Endothelial cell of umbilical vein (primary cell): ENCODE data around the gene ZBTB21. TPM values are rescaled to one million over a fixed set of nuclear protein-coding genes. Genes with fewer than 3 reads are reported as not detected.

Source experiments
- BruUV-seq: library from RNA; stranded (reverse); fragments of 400-500 nt; replicated peaks from 2 replicates; lab custom pipeline; 2021; lab: Mats Ljungman, UMichigan
- CTCF ChIA-PET: fragments of 300-600, 350-600 bp; sonication (Branson Sonifier 250); formaldehyde crosslinking; loops from one replicate; lab custom pipeline; 2021; ENCODE audit warnings: antibody characterized with exemption, inconsistent platforms; lab: Charles Lee
- POLR2A ChIA-PET: fragments of 300-600, 350-600 bp; sonication (Branson Sonifier 250); formaldehyde crosslinking; loops from one replicate; lab custom pipeline; 2021; ENCODE audit warnings: antibody characterized with exemption, inconsistent platforms; lab: Charles Lee
- DNase-seq: peaks from one replicate; pipeline ENCODE4 v3.0.0-alpha.2; 2011; ENCODE audit warnings: low read depth, low spot score
- FAIRE-seq: peaks from 2 replicates; lab custom pipeline; 2011; peaks lifted over from hg19 to GRCh38; lab: Jason Lieb, UNC
- H2AFZ ChIP-seq: 2 replicates; pipeline ENCODE4 v1.6.0; 2012; ENCODE audit warnings: low read depth, low read length, control low read depth, inconsistent platforms
- H3K27ac ChIP-seq: 2 replicates; pipeline ENCODE4 v1.5.1; 2011; ENCODE audit warnings: low read depth, mild to moderate bottlenecking, control low read depth, low read length, moderate library complexity; ENCODE audit not compliant: insufficient read depth
- H3K27me3 ChIP-seq, 2 experiments: 2 replicates each; pipeline versions ENCODE4 v1.6.0 to v1.6.1; 2011; ENCODE audit warnings: low read length in 2 of 2, mixed read lengths in 1 of 2; ENCODE audit not compliant: control insufficient read depth in 2 of 2, insufficient read depth in 2 of 2
- H3K36me3 ChIP-seq, 2 experiments: 2 replicates in 1 of 2; 3 replicates in 1 of 2; pipeline ENCODE4 v1.5.1; 2011; ENCODE audit warnings: low read length in 2 of 2, mild to moderate bottlenecking in 1 of 2, moderate library complexity in 1 of 2; ENCODE audit not compliant: control insufficient read depth in 2 of 2, insufficient read depth in 2 of 2; ENCODE audit errors: extremely low read depth in 1 of 2
- H3K4me1 ChIP-seq: 3 replicates; pipeline ENCODE4 v1.5.1; 2011; ENCODE audit warnings: mild to moderate bottlenecking, low read length; ENCODE audit not compliant: control insufficient read depth, insufficient read depth; ENCODE audit errors: extremely low read depth
- H3K4me2 ChIP-seq: 2 replicates; pipeline ENCODE4 v1.6.1; 2011; ENCODE audit warnings: low read length, control low read depth, mixed read lengths; ENCODE audit not compliant: insufficient read depth
- H3K4me3 ChIP-seq, 3 experiments: fragments of 200-600 bp in 1 of 3; sonication (generic), shearing (Covaris generic) in 1 of 3; replicated peaks in 1 of 3; 2 replicates each; pipeline ENCODE4 v1.5.1; 2011 to 2016; ENCODE audit warnings: control low read depth in 3 of 3, low read length in 3 of 3, mild to moderate bottlenecking in 2 of 3, inconsistent platforms in 1 of 3, low read depth in 1 of 3, moderate library complexity in 1 of 3; ENCODE audit not compliant: insufficient read depth in 1 of 3
- H3K79me2 ChIP-seq: 2 replicates; pipeline ENCODE4 v1.6.0; 2012; ENCODE audit warnings: low read length, inconsistent platforms; ENCODE audit not compliant: control insufficient read depth, insufficient read depth
- H3K9ac ChIP-seq: replicated peaks from 2 replicates; pipeline ENCODE3; 2011; ENCODE audit warnings: low read length, control low read depth; ENCODE audit not compliant: insufficient read depth; ENCODE audit errors: extremely low read depth
- H3K9me1 ChIP-seq: replicated peaks from 3 replicates; pipeline ENCODE4 v1.6.0; 2011; ENCODE audit warnings: mild to moderate bottlenecking, low read length; ENCODE audit not compliant: control insufficient read depth, insufficient read depth; ENCODE audit errors: extremely low read depth
- H3K9me3 ChIP-seq: replicated peaks from 2 replicates; pipeline ENCODE4 v1.5.1; 2012; ENCODE audit warnings: low read length, inconsistent platforms; ENCODE audit not compliant: control insufficient read depth, insufficient read depth
- H4K20me1 ChIP-seq: replicated peaks from 2 replicates; pipeline ENCODE3; 2011; ENCODE audit warnings: mild to moderate bottlenecking, low read length; ENCODE audit not compliant: control insufficient read depth, insufficient read depth; ENCODE audit errors: extremely low read depth
- EZH2 ChIP-seq: IDR thresholded peaks from 2 replicates; pipeline ENCODE4 v1.6.1; 2012; ENCODE audit warnings: borderline replicate concordance, low read depth, mild to moderate bottlenecking, moderate library complexity, low read length, inconsistent platforms; ENCODE audit not compliant: severe bottlenecking
- FOS ChIP-seq: IDR thresholded peaks from 2 replicates; pipeline ENCODE4 v1.6.1; 2011; ENCODE audit warnings: mild to moderate bottlenecking, low read length, moderate library complexity, borderline replicate concordance; ENCODE audit not compliant: insufficient read depth
- GATA2 ChIP-seq: IDR thresholded peaks from 2 replicates; pipeline ENCODE4 v1.7.0; 2011; ENCODE audit warnings: low read depth, mild to moderate bottlenecking, moderate library complexity, mixed read lengths, low read length; ENCODE audit not compliant: insufficient read length, insufficient read depth
- JUN ChIP-seq: IDR thresholded peaks from 2 replicates; pipeline ENCODE4 v1.6.1; 2011; ENCODE audit warnings: borderline replicate concordance, low read depth; ENCODE audit not compliant: insufficient read length, insufficient read depth
- MYC ChIP-seq: IDR thresholded peaks from one replicate; pipeline ENCODE4 v1.6.1; 2011; ENCODE audit warnings: mild to moderate bottlenecking, low read depth, low read length
- POLR2A ChIP-seq: IDR thresholded peaks from 2 replicates; pipeline ENCODE4 v1.6.1; 2012; ENCODE audit warnings: low read depth, mild to moderate bottlenecking, control low read depth, low read length
- POLR2AphosphoS5 ChIP-seq: IDR thresholded peaks from 2 replicates; pipeline ENCODE4 v1.6.1; 2012; ENCODE audit warnings: low read depth, mild to moderate bottlenecking, control low read depth, low read length, moderate library complexity; ENCODE audit not compliant: insufficient read depth
- dilution Hi-C: fragments of 300-500 bp; cut with MboI; formaldehyde crosslinking; loops from one replicate; pipeline ENCODE4 v1.15.0; 2019; ENCODE audit warnings: low sequenced_read_pairs; ENCODE audit not compliant: extremely low pct_ligation_motif_present
- intact Hi-C: fragments of 100-400 bp; cut with micrococcal nuclease; formaldehyde crosslinking; loops from one replicate; pipeline ENCODE4 v1.10.0; 2022
- polyA plus RNA-seq, 4 experiments: library from polyadenylated mRNA; depleted of rRNA in 3 of 4; stranded (reverse) in 3 of 4; unstranded in 1 of 4; fragments of >200 nt; gene quantifications; 2 replicates each; pipeline versions ENCODE4 v1.2.1 to v1.2.3, GENCODE V29; 2011 to 2012; ENCODE audit warnings: missing spikeins in 1 of 4
- total RNA-seq: library from RNA; stranded (reverse); gene quantifications from 2 replicates; pipeline ENCODE4 v1.2.3, GENCODE V29; 2021
- TF ChIP-seq, protein P1 (sequence below): IDR thresholded peaks from 2 replicates; pipeline ENCODE4 v1.6.1; 2011; ENCODE audit not compliant: insufficient read depth, insufficient read length
- TF ChIP-seq, protein P2 (sequence below), 2 donors: IDR thresholded peaks; 1 replicate in 1 of 2; 2 replicates in 1 of 2; pipeline ENCODE4 v1.5.1; 2011; ENCODE audit warnings: low read length in 2 of 2, mild to moderate bottlenecking in 2 of 2, moderate library complexity in 2 of 2, control low read depth in 1 of 2, inconsistent platforms in 1 of 2, low read depth in 1 of 2; ENCODE audit not compliant: insufficient read depth in 1 of 2; ENCODE audit errors: extremely low read depth in 1 of 2

The ZBTB21 gene
- total and polyA plus RNA-seq, 2 donors (not counting 3 experiments of a cell fraction or from before 2014, with no cell fraction given) = 2.8 to 12.4 TPM

DNA sequence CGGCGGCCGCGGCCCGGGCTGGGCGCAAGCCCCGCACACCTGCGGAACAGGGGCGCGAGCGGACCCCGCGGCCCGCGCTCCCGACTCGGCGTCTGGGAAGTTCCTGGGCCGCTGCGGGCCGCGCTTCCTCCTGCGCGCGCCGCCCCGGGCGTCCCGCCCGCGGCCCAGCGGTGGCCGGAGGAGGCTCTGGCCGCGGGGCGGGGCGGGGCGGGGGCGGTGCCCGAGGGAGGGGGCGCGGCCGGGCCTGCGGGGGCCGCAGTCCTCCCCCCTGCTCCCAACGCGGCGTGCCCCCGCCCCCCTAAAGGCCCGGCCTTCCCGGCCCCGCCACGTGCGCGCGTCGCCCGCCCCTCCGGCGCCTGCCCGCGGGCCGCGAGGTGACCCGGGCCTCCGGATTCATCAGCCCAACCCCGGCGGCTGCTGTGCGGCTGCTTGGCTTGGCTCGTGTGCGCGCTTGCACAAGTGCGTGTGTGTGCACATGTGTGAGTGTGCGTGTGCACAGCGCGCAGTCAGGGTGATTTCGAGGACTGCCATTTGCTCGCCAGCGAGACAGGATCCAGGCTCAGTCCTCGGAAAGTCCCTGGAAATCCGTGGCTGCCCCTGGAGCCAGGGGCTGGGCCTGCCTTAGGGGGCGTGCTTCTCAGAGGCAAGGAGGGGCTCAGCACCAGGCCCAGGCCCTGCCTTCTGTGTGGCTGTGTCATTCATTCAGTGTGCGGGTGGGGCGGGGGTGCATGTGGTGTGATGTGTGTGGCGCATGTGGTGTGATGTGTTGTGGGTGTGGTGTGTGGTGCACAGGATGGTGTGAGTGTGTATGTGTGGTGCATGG is 56.1 kb downstream of the ZBTB21 start, which contains the start of gene C2CD2:
Gene C2CD2 (minus strand): TSS at position 188 of the 823 bp plus-strand sequence. CDS start 370 bp downstream, outside the sequence.
- H3K9ac ChIP-seq = peak within 1 kb of the TSS; percentile 81
- intact Hi-C loops = no loop called here

More for the DNA sequence above, 56.1 kb downstream of the ZBTB21 start, which contains the start of gene C2CD2:
- FAIRE-seq (peak; percentile 72), DNase-seq (peak; percentile 86)
- no TSS peak for BruUV-seq
- Histone ChIP-seq H3K27ac (peak within 1 kb of the TSS; percentile 64), H3K4me3 (peak within 1 kb of the TSS; percentile 36 to 74 (median 72)), H3K27me3 (no peaks in the 10 kb centered on the region), H3K36me3 (no peaks in the 10 kb centered on the region), H2AFZ (peak within 1 kb of the TSS; percentile 18), H3K4me2 (peak within 1 kb of the TSS; percentile 53), H3K4me1 (peaks cover 36% of the 10 kb centered on the region), H3K9me1 (no peaks in the 10 kb centered on the region), H3K9me3 (no peaks in the 10 kb centered on the region), H4K20me1 (no peaks in the 10 kb centered on the region), H3K79me2 (peaks cover 40% of the 10 kb centered on the region)
- TF ChIP-seq FOS = no peak
- TF ChIP-seq, protein P1, sequence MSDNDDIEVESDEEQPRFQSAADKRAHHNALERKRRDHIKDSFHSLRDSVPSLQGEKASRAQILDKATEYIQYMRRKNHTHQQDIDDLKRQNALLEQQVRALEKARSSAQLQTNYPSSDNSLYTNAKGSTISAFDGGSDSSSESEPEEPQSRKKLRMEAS = peak; percentile 67
- peak; percentile 49 for TF ChIP-seq POLR2AphosphoS5
- TF ChIP-seq JUN = no peak
- TF ChIP-seq GATA2 = no peak
- TF ChIP-seq, protein P2, sequence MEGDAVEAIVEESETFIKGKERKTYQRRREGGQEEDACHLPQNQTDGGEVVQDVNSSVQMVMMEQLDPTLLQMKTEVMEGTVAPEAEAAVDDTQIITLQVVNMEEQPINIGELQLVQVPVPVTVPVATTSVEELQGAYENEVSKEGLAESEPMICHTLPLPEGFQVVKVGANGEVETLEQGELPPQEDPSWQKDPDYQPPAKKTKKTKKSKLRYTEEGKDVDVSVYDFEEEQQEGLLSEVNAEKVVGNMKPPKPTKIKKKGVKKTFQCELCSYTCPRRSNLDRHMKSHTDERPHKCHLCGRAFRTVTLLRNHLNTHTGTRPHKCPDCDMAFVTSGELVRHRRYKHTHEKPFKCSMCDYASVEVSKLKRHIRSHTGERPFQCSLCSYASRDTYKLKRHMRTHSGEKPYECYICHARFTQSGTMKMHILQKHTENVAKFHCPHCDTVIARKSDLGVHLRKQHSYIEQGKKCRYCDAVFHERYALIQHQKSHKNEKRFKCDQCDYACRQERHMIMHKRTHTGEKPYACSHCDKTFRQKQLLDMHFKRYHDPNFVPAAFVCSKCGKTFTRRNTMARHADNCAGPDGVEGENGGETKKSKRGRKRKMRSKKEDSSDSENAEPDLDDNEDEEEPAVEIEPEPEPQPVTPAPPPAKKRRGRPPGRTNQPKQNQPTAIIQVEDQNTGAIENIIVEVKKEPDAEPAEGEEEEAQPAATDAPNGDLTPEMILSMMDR (IDR thresholded peaks at IDR 0.05; ENCODE audit: extremely low read depth in 1 of 2, insufficient read depth in 1 of 2, low read depth in 1 of 2, low read length in 2 of 2) = peak in 1 of 2 donors; percentile 20
- TF ChIP-seq POLR2A = peak; percentile 59
- TF ChIP-seq MYC = no peak
- TF ChIP-seq EZH2 = no peak
- CTCF ChIA-PET = interaction anchor here (3.0 kb wide), 1 partner anchor 21 kb away, joined by 16 read pairs; no protein-coding TSS in a partner anchor
- dilution Hi-C loops = no loop called here
- POLR2A ChIA-PET = no interaction called here
